ENCODE results near the gene CGB2.
"Not testable (repeated sequence)": the region's sequence is repeated elsewhere in the genome, so short reads cannot be mapped to it uniquely, and the experiment has no call there.

CGB2 gene

DNA sequence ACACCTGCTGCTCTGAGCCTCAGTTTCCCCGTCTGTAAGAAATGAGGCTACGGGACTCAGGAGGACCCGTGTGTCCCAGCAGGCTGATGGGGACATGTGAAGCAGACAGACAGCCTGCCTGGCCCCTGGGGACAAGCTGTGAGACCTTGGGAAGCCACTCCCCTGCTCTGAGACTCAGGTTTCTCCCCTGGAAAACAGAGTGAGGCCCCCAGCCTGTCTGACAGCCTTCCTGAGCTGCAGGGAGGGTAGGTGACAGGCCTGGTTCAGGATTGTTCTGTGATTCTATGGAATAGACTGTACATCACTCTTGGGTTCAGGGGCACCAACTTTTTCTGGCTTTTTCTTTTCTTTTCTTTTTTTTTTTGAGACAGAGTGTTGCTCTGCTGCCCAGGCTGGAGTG, 35.9 kb downstream of the CGB2 start:
- no peak for DNase-seq (ENCODE audit: low read depth)

DNA sequence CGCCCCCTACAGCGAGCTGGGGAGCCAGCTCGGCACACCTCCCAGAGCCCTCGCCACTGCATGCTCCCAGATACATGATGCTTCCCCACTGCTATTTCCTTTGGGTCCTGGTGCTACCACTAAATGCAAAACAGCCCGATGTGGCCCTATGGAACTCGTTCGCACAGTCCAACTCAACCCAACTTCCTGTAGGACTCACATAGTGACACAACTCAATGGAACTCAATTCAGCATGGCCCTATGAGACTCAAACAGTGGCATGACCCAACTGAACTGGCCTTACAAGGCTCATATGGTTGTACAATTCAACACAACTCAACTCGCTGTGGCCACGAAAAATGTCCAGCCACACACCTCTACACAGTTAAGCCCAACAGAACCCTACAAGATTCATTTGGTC, 37.3 kb downstream of the CGB2 start:
- no peak for DNase-seq (ENCODE audit: low read depth)

DNA sequence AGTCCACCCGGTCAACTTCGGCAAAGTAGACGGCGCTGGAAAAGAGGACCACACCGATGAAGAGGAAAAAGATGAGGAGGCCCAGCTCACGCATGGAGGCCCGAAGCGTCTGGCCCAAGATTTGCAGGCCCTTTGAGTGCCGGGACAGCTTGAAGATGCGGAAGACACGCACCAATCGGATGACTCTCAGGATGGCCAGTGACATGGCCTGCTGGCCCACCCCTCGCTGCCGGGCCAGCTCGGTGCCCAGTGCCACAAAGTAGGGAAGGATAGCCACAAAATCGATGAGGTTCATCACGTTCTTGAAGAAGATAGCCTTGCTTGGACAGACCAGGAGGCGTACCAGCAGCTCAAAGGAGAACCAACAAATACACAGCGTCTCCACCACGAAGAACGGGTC, 38.7 kb downstream of the CGB2 start:
- no peak for DNase-seq (ENCODE audit: low read depth)

DNA sequence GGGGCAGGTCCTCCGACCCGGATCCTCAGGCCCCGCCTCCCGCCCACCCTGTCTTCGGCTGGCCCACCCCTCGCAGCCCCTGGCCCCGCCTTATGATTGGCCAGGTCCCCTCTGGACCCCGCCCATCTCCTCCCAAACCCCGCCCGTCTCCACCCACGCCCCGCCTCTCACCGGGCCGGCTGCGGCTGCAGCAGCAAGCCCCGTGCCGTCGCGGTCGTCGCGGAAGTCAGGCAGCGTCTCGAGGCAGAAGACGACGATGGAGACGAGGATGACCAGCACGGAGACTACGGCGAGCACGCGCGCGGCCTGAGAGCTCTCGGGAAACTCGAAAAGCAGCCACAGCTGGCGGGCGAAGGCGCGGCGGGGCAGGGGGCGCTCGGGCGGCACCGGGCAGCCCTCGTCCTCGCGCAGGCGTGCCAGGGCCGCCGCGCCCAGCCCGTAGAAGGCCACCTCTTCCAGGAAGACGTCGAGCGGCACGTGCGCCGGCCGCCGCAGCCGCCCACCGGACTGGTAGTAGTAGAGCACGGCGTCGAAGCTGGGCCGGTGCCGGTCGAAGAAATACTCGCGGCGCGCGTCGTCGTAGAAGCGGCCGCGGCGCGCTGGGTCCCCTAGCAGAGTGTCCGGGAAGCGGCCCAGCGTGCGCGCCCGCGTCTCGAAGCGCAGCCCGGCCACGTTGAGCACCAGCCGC, 40.3 kb downstream of the CGB2 start:
- DNase-seq (ENCODE audit: low read depth), result no peak

DNA sequence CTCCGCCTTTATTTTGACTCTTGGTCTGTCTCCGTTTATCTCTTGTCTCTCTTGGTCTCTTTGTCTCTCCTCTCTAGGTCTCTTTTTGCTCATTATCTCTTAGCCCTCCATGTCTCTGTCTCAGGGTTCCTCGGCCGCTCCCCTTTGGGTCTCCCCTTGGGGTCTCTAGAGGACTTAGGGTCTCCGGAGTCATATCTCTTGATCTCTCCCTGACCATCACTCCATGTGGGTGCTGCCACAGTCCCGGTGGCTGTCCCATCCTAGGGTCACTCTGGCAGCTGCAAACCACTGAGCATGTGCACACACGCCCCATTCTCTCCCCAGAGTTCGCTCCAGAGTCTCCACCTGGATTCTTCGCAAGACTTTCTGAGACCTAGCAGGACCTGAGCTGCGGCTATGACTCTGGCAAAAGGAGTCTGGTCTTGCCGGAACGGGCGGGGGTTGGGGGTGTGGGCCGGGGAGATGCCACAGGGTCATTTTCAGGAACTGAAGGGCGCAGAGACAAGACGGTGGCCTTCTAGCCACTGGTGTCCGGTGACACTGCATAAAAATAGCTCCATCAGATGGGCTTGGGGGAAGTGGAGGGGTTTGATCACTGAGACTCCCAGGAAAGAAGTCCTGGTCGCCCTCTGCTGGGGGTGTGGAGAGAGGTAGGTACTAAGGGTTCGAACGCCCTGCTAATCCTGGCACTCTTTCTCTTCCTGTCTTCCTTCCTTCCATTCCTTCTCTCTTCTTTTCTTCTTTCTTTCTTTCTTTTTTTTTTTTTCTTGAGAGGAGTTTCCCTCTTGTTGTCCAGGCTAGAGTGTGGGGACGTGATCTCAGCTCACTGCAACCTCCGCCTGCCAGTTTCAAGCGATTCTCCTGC, 42.1 kb downstream of the CGB2 start:
- no peak for DNase-seq (ENCODE audit: low read depth)

DNA sequence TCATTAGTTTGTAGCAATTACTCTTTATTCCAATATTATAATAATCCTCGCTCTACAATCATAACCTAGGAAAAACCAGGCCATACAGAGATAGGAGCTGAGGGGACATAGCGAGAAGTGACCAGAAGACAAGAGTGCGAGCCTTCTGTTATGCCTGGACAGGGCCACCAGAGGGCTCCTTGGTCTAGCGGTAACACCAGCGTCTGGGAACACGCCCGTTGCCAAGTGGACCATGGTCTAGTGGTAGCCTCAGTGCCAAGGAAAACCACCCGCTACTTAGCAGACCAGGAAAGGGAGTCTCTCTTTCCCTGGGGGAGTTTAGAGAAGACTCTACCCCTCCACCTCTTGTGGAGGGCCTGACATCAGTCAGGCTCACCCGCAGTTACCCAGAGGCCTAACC, 43.2 kb downstream of the CGB2 start:
- not testable (repeated sequence) for DNase-seq (ENCODE audit: low read depth)

DNA sequence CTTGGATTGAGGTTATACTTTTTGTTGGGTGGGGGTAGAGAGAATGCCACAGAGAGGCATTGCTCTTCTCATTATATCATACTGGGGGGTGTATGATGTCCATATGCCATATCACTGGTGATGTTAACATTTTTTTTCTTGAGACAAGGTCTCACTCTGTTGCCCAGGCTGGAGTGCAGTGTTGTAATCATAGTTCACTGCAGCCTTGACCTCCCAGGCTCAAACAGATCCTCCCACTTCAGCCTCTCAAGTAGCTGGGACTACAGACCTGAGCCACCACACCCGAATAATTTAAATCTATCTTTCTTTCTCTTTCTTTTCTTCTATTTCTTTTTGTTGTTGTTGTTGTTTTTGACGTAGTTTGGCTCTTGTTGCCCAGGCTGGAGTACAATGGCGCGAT, 48.7 kb downstream of the CGB2 start:
- DNase-seq (ENCODE audit: low read depth), result no peak

DNA sequence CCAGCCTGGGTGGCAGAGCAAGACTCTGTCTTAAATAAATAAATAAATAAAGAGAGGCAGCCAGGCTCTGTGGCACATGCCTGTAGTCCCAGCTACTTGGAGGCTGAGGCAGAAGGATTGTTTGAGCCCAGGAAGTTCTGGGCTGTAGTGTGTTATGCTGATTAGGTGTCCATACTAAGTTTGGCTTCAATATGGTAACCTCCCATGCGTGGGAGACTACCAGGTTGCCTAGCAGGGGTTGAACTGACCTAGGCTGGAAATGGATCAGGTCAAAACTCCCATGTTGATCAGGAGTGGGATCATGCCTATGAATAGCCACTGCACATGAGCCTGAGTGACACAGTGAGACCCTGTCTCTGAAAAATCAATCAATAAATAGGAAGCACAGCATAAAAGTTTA, 49.6 kb downstream of the CGB2 start:
- no peak for DNase-seq (ENCODE audit: low read depth)
